ENCODE results near the gene GEMIN8.

GEMIN8 gene

DNA sequence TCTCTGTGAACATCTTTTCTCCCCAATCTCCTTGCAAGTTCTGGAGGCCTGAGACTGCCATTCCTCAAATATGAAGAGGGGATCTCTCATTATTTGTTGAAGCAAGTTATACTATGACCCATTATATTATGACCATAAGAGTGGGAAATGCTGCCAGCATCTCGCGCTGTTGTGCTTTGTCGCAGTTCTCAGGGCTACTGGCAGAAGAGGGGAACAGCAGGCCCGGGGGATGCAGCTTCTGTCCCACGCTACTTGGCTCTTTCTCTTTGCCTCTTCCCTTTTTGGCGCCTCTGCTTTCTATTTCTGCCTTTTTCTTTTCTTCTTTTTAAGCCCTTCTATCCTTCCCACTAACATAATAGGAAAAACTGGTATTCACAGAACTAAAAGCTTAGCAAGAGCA is 64.2 kb downstream of the GEMIN8 start:
- TF ChIP-seq POLR2AphosphoS5 (IDR thresholded peaks at IDR 0.05; ENCODE audit: low read depth): no peak
- TF ChIP-seq, protein P1, sequence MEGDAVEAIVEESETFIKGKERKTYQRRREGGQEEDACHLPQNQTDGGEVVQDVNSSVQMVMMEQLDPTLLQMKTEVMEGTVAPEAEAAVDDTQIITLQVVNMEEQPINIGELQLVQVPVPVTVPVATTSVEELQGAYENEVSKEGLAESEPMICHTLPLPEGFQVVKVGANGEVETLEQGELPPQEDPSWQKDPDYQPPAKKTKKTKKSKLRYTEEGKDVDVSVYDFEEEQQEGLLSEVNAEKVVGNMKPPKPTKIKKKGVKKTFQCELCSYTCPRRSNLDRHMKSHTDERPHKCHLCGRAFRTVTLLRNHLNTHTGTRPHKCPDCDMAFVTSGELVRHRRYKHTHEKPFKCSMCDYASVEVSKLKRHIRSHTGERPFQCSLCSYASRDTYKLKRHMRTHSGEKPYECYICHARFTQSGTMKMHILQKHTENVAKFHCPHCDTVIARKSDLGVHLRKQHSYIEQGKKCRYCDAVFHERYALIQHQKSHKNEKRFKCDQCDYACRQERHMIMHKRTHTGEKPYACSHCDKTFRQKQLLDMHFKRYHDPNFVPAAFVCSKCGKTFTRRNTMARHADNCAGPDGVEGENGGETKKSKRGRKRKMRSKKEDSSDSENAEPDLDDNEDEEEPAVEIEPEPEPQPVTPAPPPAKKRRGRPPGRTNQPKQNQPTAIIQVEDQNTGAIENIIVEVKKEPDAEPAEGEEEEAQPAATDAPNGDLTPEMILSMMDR (IDR thresholded peaks at IDR 0.05; ENCODE audit: insufficient read depth, low read length): no peak
- Histone ChIP-seq H3K27me3 (ENCODE audit: insufficient read depth, poor library complexity, severe bottlenecking) (no peaks in the 10 kb centered on the region), H3K27ac (replicated peaks) (no peak overlapping the region), H3K4me3 (replicated peaks; ENCODE audit: insufficient read depth, low read length) (no peak overlapping the region)
- no peak for DNase-seq (ENCODE audit: low read depth in 1 of 2, low spot score in 1 of 2)

DNA sequence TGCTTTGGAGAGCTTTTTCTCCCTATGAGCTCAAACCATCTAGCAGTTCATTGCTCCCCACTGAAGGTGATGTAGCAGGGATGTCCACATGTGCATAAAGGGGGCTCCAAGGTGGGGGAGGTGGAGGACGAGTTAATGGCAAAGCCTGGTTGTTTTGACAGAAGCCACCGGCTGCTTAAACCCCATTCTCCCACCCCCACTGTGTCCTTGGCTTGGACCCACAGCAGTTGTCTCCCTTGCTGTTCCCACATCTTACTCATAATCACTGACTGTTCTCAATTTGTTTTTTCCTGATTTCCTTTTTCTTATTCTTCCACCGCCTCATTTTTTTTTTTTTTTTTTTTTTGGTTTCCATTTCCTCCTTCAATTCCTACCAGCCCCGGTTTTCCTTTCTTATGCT is 72.7 kb downstream of the GEMIN8 start:
- Histone ChIP-seq H3K4me3 (replicated peaks; ENCODE audit: insufficient read depth, low read length) (no peak overlapping the region), H3K27ac (replicated peaks) (no peak overlapping the region), H3K27me3 (ENCODE audit: insufficient read depth, poor library complexity, severe bottlenecking) (no peaks in the 10 kb centered on the region)
- TF ChIP-seq POLR2AphosphoS5 (IDR thresholded peaks at IDR 0.05; ENCODE audit: low read depth): no peak
- no peak for TF ChIP-seq SPI1 (IDR thresholded peaks at IDR 0.05; ENCODE audit: borderline replicate concordance, low read depth)
- TF ChIP-seq, protein P1 (IDR thresholded peaks at IDR 0.05; ENCODE audit: insufficient read depth, low read length): no peak
- TF ChIP-seq GABPA (IDR thresholded peaks at IDR 0.05; ENCODE audit: low read depth): no peak
- TF ChIP-seq, protein P2, sequence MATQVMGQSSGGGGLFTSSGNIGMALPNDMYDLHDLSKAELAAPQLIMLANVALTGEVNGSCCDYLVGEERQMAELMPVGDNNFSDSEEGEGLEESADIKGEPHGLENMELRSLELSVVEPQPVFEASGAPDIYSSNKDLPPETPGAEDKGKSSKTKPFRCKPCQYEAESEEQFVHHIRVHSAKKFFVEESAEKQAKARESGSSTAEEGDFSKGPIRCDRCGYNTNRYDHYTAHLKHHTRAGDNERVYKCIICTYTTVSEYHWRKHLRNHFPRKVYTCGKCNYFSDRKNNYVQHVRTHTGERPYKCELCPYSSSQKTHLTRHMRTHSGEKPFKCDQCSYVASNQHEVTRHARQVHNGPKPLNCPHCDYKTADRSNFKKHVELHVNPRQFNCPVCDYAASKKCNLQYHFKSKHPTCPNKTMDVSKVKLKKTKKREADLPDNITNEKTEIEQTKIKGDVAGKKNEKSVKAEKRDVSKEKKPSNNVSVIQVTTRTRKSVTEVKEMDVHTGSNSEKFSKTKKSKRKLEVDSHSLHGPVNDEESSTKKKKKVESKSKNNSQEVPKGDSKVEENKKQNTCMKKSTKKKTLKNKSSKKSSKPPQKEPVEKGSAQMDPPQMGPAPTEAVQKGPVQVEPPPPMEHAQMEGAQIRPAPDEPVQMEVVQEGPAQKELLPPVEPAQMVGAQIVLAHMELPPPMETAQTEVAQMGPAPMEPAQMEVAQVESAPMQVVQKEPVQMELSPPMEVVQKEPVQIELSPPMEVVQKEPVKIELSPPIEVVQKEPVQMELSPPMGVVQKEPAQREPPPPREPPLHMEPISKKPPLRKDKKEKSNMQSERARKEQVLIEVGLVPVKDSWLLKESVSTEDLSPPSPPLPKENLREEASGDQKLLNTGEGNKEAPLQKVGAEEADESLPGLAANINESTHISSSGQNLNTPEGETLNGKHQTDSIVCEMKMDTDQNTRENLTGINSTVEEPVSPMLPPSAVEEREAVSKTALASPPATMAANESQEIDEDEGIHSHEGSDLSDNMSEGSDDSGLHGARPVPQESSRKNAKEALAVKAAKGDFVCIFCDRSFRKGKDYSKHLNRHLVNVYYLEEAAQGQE (IDR thresholded peaks at IDR 0.05; ENCODE audit: insufficient replicate concordance, low read depth): no peak
- DNase-seq (ENCODE audit: low read depth in 1 of 2, low spot score in 1 of 2): no peak
